ENCODE data around the gene TMED7.

DNA sequence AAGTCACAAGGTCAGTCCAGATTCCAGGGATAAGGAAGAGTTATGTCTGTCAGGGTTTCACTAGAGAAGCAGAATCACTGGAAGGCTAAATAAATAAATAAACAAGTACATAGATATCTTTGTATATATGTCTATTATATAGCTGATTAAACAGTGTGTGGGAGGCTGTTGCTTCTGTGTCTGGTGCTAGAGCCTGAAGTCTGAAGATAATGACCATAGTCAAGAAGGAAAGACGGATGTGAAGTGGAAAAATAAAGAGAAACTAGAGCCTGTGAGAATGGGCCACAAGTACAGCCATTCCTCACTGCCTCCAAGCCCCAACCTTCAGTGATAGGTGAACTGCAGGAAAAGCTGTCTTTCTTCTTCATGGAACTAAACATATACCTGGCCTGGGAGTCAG, 4.1 kb upstream of the TMED7 start:
- no peak for TF ChIP-seq CREB1 (IDR thresholded peaks at IDR 0.05; ENCODE audit: low read depth)
- TF ChIP-seq, protein P1, sequence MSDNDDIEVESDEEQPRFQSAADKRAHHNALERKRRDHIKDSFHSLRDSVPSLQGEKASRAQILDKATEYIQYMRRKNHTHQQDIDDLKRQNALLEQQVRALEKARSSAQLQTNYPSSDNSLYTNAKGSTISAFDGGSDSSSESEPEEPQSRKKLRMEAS (IDR thresholded peaks at IDR 0.05), result no peak
- TF ChIP-seq, protein P2, sequence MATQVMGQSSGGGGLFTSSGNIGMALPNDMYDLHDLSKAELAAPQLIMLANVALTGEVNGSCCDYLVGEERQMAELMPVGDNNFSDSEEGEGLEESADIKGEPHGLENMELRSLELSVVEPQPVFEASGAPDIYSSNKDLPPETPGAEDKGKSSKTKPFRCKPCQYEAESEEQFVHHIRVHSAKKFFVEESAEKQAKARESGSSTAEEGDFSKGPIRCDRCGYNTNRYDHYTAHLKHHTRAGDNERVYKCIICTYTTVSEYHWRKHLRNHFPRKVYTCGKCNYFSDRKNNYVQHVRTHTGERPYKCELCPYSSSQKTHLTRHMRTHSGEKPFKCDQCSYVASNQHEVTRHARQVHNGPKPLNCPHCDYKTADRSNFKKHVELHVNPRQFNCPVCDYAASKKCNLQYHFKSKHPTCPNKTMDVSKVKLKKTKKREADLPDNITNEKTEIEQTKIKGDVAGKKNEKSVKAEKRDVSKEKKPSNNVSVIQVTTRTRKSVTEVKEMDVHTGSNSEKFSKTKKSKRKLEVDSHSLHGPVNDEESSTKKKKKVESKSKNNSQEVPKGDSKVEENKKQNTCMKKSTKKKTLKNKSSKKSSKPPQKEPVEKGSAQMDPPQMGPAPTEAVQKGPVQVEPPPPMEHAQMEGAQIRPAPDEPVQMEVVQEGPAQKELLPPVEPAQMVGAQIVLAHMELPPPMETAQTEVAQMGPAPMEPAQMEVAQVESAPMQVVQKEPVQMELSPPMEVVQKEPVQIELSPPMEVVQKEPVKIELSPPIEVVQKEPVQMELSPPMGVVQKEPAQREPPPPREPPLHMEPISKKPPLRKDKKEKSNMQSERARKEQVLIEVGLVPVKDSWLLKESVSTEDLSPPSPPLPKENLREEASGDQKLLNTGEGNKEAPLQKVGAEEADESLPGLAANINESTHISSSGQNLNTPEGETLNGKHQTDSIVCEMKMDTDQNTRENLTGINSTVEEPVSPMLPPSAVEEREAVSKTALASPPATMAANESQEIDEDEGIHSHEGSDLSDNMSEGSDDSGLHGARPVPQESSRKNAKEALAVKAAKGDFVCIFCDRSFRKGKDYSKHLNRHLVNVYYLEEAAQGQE (IDR thresholded peaks at IDR 0.05; ENCODE audit: low read depth), result no peak
- no peak for TF ChIP-seq TCF12 (IDR thresholded peaks at IDR 0.05; ENCODE audit: low read depth)
- no peak for TF ChIP-seq YY1 (IDR thresholded peaks at IDR 0.05; ENCODE audit: low read depth)
- TF ChIP-seq TAF1 (IDR thresholded peaks at IDR 0.05; ENCODE audit: low read depth), result no peak

Data from Ishikawa (cell line).